B cell (primary cell): Measurements from ENCODE around the gene PSKH1. TPM values are rescaled to one million over a fixed set of nuclear protein-coding genes. Genes with fewer than 3 reads are reported as not detected.

Source experiments
- ATAC-seq: fragments of 200-7000 bp; cut with Tn5 transposase; one replicate; pipeline ENCODE4 v1.10.0; 2021; ENCODE audit warnings: low read depth, mild to moderate bottlenecking, moderate number of reproducible peaks, moderate library complexity
- CTCF ChIA-PET: fragments of 350-600 bp; sonication (Branson Sonifier 250); formaldehyde crosslinking; loops from one replicate; lab custom pipeline; 2021; ENCODE audit warnings: antibody characterized with exemption, inconsistent platforms; lab: Charles Lee
- POLR2A ChIA-PET: fragments of 350-600 bp; sonication (Branson Sonifier 250); formaldehyde crosslinking; loops from one replicate; lab custom pipeline; 2021; ENCODE audit warnings: antibody characterized with exemption; lab: Charles Lee
- DNase-seq: peaks from one replicate; pipeline ENCODE4 v3.0.0; 2013
- H2AFZ ChIP-seq: 2 replicates; pipeline ENCODE4 v1.6.1; 2012; ENCODE audit warnings: mild to moderate bottlenecking, low read depth, low read length; ENCODE audit not compliant: insufficient read depth, poor library complexity, severe bottlenecking
- H3K27ac ChIP-seq, 2 donors: 1 replicate in 1 of 2; 2 replicates in 1 of 2; pipeline ENCODE4 v1.5.1; 2012 to 2013; ENCODE audit warnings: low read length in 2 of 2, mild to moderate bottlenecking in 2 of 2, moderate library complexity in 1 of 2
- H3K27me3 ChIP-seq, 4 experiments: fragments of 200-600 bp in 1 of 4; sonication (generic) in 1 of 4; replicated peaks in 1 of 4; 1 replicate in 2 of 4; 2 replicates in 2 of 4; pipeline versions ENCODE4 v1.6.1 to v1.7.0; 2013 to 2016; ENCODE audit warnings: low read length in 3 of 4, mild to moderate bottlenecking in 2 of 4, mixed read lengths in 1 of 4, moderate library complexity in 1 of 4; ENCODE audit not compliant: insufficient read depth in 4 of 4, control insufficient read depth in 3 of 4; ENCODE audit errors: control extremely low read depth in 1 of 4
- H3K36me3 ChIP-seq, 2 experiments: replicated peaks in 1 of 2; 1 replicate in 1 of 2; 2 replicates in 1 of 2; pipeline versions ENCODE4 v1.6.1 to v1.7.1; 2013; ENCODE audit warnings: low read length in 1 of 2; ENCODE audit not compliant: insufficient read depth in 2 of 2, control insufficient read depth in 1 of 2; ENCODE audit errors: control extremely low read depth in 1 of 2, extremely low read depth in 1 of 2
- H3K4me1 ChIP-seq, 2 donors: fragments of 200-600 bp in 1 of 2; sonication (generic) in 1 of 2; 1 replicate in 1 of 2; 2 replicates in 1 of 2; pipeline versions ENCODE4 v1.5.1 to v1.6.1; 2013 to 2017; ENCODE audit warnings: low read length in 2 of 2; ENCODE audit not compliant: control insufficient read depth in 2 of 2, insufficient read depth in 2 of 2
- H3K4me2 ChIP-seq: replicated peaks from 2 replicates; pipeline ENCODE3; 2012; ENCODE audit warnings: mild to moderate bottlenecking, low read depth, low read length; ENCODE audit not compliant: poor library complexity, severe bottlenecking
- H3K4me3 ChIP-seq, 5 experiments: fragments of 200-600 bp in 1 of 5; sonication (generic) in 1 of 5; 1 replicate in 3 of 5; 2 replicates in 2 of 5; pipeline versions ENCODE4 v1.5.1 to v1.7.0; 2011 to 2016; ENCODE audit warnings: low read length in 4 of 5, mild to moderate bottlenecking in 4 of 5, low read depth in 2 of 5, control low read depth in 1 of 5, moderate library complexity in 1 of 5; ENCODE audit not compliant: insufficient read depth in 1 of 5; ENCODE audit errors: control extremely low read depth in 1 of 5, extremely low read depth in 1 of 5
- H3K79me2 ChIP-seq: fragments of 200-600 bp; sonication (generic); one replicate; pipeline ENCODE4 v1.6.0; 2016; ENCODE audit warnings: low read length; ENCODE audit not compliant: control insufficient read depth, insufficient read depth
- H3K9ac ChIP-seq: fragments of 200-600 bp; sonication (generic); 2 replicates; pipeline ENCODE4 v1.6.1; 2017; ENCODE audit warnings: mild to moderate bottlenecking, low read length, moderate library complexity
- H3K9me3 ChIP-seq, 3 donors: one replicate each; pipeline versions ENCODE4 v1.6.1 to v1.7.1; 2013; ENCODE audit warnings: low read length in 2 of 3; ENCODE audit not compliant: control insufficient read depth in 2 of 3, insufficient read depth in 1 of 3; ENCODE audit errors: control extremely low read depth in 1 of 3
- H4K20me1 ChIP-seq: 2 replicates; pipeline ENCODE4 v1.6.0; 2012; ENCODE audit warnings: mild to moderate bottlenecking, low read length; ENCODE audit not compliant: insufficient read depth, control insufficient read depth, poor library complexity, severe bottlenecking
- H3K27ac Mint-ChIP-seq: one replicate; pipeline ENCODE4 v1.8.0; 2021; ENCODE audit warnings: mixed read lengths
- H3K27me3 Mint-ChIP-seq: one replicate; pipeline ENCODE4 v1.8.0; 2021; ENCODE audit warnings: mixed read lengths
- H3K4me1 Mint-ChIP-seq: one replicate; pipeline ENCODE4 v1.8.0; 2021; ENCODE audit warnings: mixed read lengths
- H3K4me3 Mint-ChIP-seq: one replicate; pipeline ENCODE4 v1.8.0; 2021; ENCODE audit warnings: mixed read lengths
- H3K9me3 Mint-ChIP-seq: one replicate; pipeline ENCODE4 v1.8.0; 2022; ENCODE audit warnings: mixed read lengths; ENCODE audit not compliant: insufficient read depth
- CTCF ChIP-seq: fragments of 200-600 bp; IDR thresholded peaks from one replicate; pipeline ENCODE4 v1.8.0; 2022; ENCODE audit warnings: antibody characterized with exemption, mild to moderate bottlenecking
- EZH2 ChIP-seq: IDR thresholded peaks from 2 replicates; pipeline ENCODE4 v1.6.1; 2012; ENCODE audit warnings: borderline replicate concordance, low read depth, mild to moderate bottlenecking, moderate library complexity, low read length; ENCODE audit not compliant: insufficient read depth, poor library complexity, severe bottlenecking
- whole genome bisulfite sequencing: methylation state at CpG from one replicate; pipeline ENCODE4 v1.1.5; 2013; ENCODE audit warnings: missing lambda C conversion rate; ENCODE audit not compliant: insufficient coverage; 5-methylcytosine and 5-hydroxymethylcytosine counted together
- intact Hi-C: fragments of 100-400 bp; cut with micrococcal nuclease; formaldehyde crosslinking; loops from one replicate; pipeline ENCODE4 v1.10.0; 2022
- polyA plus RNA-seq: library from polyadenylated mRNA; depleted of rRNA; stranded (reverse); fragments of >200 nt; gene quantifications from 2 replicates; pipeline ENCODE4 v1.2.3, GENCODE V29; 2012
- total RNA-seq, 2 donors: library from RNA; stranded (reverse); fragments of 120-200 nt in 1 of 2; gene quantifications; 1 replicate in 1 of 2; 2 replicates in 1 of 2; pipeline versions ENCODE4 v1.2.3 to v1.2.4, GENCODE V29; 2013 to 2022

PSKH1 gene
- total and polyA plus RNA-seq, 2 donors (not counting 1 experiment from before 2014, with no cell fraction given), result 20.1 to 29.1 TPM

DNA sequence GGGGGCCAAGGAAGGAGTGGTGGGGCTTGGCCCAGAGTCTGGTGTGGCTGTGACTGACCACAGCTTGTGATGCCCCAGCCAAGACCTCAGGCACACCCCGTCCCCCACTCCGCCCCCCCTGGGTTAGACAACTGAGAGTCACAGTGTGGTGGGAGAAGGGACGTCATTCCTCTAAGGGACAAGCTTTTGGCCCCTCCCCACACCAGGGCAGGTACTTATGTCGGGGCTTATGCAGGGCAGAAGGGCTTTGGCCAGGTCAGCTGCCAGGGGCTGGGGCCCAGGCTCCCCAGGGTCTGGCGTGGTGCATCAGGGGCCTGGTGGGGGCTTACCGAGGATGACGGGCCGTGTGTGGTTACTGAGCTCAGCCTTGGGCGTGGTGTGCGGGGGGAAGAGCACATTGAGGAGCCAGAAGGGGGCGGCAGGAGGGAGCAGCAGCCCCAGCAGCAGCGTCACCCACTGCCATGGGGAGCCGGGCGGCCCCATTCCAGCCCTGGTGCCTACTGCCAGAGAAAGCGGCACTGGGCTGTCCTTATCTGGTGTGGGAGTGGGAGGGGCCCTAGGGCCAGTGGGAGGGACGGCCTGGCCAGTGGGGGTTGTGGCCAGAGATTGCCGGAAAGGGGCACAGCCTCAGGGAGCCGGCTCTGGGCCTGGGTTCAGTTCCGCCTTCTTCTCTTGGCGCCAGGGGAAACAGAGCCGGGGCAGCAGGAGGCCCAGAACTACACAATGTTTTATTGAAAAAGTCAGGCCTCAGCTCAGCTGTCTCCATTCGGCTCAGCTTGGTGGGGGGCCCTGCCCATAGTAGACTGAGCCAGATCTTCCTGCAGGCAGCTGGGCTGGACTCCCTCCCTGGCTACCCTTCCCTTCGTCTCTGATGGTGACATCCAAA is 50.8 kb downstream of the PSKH1 start, which contains the start of gene LCAT:
LCAT (minus strand) TSS at position 502 of the 886 bp plus-strand sequence; CDS start at position 483, 19 bp downstream.
- Histone ChIP-seq H4K20me1 (peaks cover 11% of the 10 kb centered on the region), H3K36me3 (peaks cover 0 to 9% of the 10 kb centered on the region in 2 experiments), H2AFZ (no peak within 1 kb of the TSS), H3K9ac (no peak within 1 kb of the TSS), H3K27ac (no peak within 1 kb of the TSS), H3K4me3 (no peak within 1 kb of the TSS), H3K4me1 (peaks cover 10 to 24% of the 10 kb centered on the region in 2 donors), H3K79me2 (peaks cover 52% of the 10 kb centered on the region), H3K4me2 (no peak within 1 kb of the TSS), H3K27me3 (no peaks in the 10 kb centered on the region), H3K9me3 (no peaks in the 10 kb centered on the region)
- Mint-ChIP-seq H3K9me3 (no peaks in the 10 kb centered on the region), H3K4me1 (peaks cover 14% of the 10 kb centered on the region), H3K27ac (no peak within 1 kb of the TSS), H3K27me3 (no peaks in the 10 kb centered on the region), H3K4me3 (no peak within 1 kb of the TSS)
- DNase-seq (no peak), ATAC-seq (no peak)
- no peak for TF ChIP-seq CTCF
- TF ChIP-seq EZH2, result no peak
- CTCF ChIA-PET, result interaction anchor here (0.6 to 2.9 kb wide), 4 partner anchors 16 to 229 kb away, joined by 3 to 12 read pairs (median 5); partner anchors contain the start of gene NRN1L
- POLR2A ChIA-PET, result interaction anchor here (0.5 to 0.6 kb wide), 3 partner anchors 23 to 130 kb away, joined by 3 to 7 read pairs (median 3); no protein-coding TSS in a partner anchor
- intact Hi-C loops, result no loop called here
- 93% methylated on average over 22 of the region's 23 CpGs for WGBS
